Neural crest cell (in vitro differentiated cells): ENCODE data around the gene GRIK1. TPM values are rescaled to one million over a fixed set of nuclear protein-coding genes. Genes with fewer than 3 reads are reported as not detected.

ENCODE experiments used
- DNase-seq: peaks from one replicate; pipeline ENCODE4 v3.0.0; 2021; ENCODE audit warnings: low read depth, mixed read lengths, low spot score
- H3K27ac Mint-ChIP-seq: one replicate; pipeline ENCODE4 v1.8.0; 2021; ENCODE audit warnings: mild to moderate bottlenecking, mixed read lengths; ENCODE audit not compliant: unreplicated experiment
- H3K27me3 Mint-ChIP-seq: 2 replicates; pipeline ENCODE4 v1.8.0; 2021; ENCODE audit warnings: low read depth, mild to moderate bottlenecking, mixed read lengths
- H3K36me3 Mint-ChIP-seq: 2 replicates; pipeline ENCODE4 v1.8.0; 2021; ENCODE audit warnings: low read depth, mild to moderate bottlenecking, mixed read lengths
- H3K4me1 Mint-ChIP-seq: 2 replicates; pipeline ENCODE4 v1.8.0; 2021; ENCODE audit warnings: mixed read lengths
- H3K4me3 Mint-ChIP-seq: one replicate; pipeline ENCODE4 v1.8.0; 2021; ENCODE audit warnings: mild to moderate bottlenecking, mixed read lengths
- H3K9me3 Mint-ChIP-seq: 2 replicates; pipeline ENCODE4 v1.8.0; 2021; ENCODE audit warnings: mixed read lengths
- total RNA-seq: library from RNA; stranded (reverse); gene quantifications from 2 replicates; pipeline ENCODE4 v1.2.1, GENCODE V29; 2021
- TF ChIP-seq, protein P1 (sequence below): fragments of 200-600 bp; sonication (generic); conservative IDR thresholded peaks from 2 replicates; pipeline ENCODE4 v1.5.0; 2021; ENCODE audit warnings: antibody characterized with exemption, mild to moderate bottlenecking

Gene GRIK1
- total RNA-seq, 1 donor from 2014 or later = 0.91 TPM

DNA sequence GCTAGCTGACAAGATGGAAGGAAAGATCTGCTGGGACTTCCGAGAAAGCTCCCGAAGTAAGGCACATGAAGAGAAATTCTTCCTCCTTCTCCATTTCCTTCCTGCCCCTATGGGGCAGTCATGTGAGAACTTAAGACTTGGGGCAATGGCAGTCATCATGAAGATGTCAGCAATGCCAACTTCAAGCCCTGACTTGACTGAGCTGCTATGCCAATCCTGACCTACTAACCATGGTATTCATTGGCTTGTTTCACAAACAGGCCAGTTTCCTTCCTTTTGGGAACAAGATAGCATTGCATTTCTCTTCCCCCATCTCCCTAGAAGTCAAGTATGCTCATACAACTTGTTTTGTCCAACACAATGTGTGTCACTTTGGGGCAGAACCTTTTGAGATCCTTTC is 25.5 kb downstream of the GRIK1 start:
- TF ChIP-seq, protein P1, sequence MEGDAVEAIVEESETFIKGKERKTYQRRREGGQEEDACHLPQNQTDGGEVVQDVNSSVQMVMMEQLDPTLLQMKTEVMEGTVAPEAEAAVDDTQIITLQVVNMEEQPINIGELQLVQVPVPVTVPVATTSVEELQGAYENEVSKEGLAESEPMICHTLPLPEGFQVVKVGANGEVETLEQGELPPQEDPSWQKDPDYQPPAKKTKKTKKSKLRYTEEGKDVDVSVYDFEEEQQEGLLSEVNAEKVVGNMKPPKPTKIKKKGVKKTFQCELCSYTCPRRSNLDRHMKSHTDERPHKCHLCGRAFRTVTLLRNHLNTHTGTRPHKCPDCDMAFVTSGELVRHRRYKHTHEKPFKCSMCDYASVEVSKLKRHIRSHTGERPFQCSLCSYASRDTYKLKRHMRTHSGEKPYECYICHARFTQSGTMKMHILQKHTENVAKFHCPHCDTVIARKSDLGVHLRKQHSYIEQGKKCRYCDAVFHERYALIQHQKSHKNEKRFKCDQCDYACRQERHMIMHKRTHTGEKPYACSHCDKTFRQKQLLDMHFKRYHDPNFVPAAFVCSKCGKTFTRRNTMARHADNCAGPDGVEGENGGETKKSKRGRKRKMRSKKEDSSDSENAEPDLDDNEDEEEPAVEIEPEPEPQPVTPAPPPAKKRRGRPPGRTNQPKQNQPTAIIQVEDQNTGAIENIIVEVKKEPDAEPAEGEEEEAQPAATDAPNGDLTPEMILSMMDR = no peak
- H3K27me3 Mint-ChIP-seq = no peaks in the 10 kb centered on the region
- H3K36me3 Mint-ChIP-seq = no peaks in the 10 kb centered on the region
- no peak overlapping the region for H3K4me3 Mint-ChIP-seq
- no peaks in the 10 kb centered on the region for H3K4me1 Mint-ChIP-seq
- DNase-seq = no peak
- H3K27ac Mint-ChIP-seq = no peak overlapping the region
- H3K9me3 Mint-ChIP-seq = no peaks in the 10 kb centered on the region

- Mint-ChIP-seq H3K9me3 (no peaks in the 10 kb centered on the region), H3K27ac (no peak overlapping the region), H3K36me3 (no peaks in the 10 kb centered on the region), H3K4me3 (no peak overlapping the region), H3K27me3 (no peaks in the 10 kb centered on the region), H3K4me1 (no peaks in the 10 kb centered on the region)
- no peak for DNase-seq
- TF ChIP-seq, protein P1 = no peak
Observed at GRCh38 chr21:29909571-29909970, 30.2 kb downstream of the GRIK1 start.

GRCh38 chr21:29904359-29905282 is 35.2 kb downstream of the GRIK1 start:
- TF ChIP-seq, protein P1 = no peak
- Mint-ChIP-seq H3K4me3 (no peak overlapping the region), H3K36me3 (no peaks in the 10 kb centered on the region), H3K9me3 (peaks cover 9% of the 10 kb centered on the region), H3K27me3 (no peaks in the 10 kb centered on the region), H3K27ac (no peak overlapping the region), H3K4me1 (no peaks in the 10 kb centered on the region)
- DNase-seq = no peak

GRCh38 chr21:29896884-29897283 is 42.9 kb downstream of the GRIK1 start:
- H3K4me1 Mint-ChIP-seq = no peaks in the 10 kb centered on the region
- DNase-seq = no peak

DNA sequence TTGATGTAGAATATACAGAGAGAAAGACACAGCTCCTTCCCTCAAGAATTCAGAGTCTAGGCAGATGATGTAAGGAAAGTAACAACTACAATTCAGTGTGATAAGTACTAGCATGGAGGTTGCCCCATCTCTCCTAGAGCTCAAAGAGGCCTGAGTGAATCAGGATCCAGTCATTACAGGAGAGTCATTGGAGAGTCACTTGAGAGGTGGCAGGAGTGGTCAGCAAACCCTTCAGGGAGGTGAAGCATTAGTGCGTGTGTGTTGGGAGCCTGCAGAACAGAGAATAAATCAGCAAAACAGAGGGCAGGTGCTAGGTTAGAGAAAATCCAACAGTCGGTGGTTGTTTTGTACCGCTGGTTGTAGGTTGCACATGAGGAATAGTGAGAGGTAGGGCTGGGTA is 46.1 kb downstream of the GRIK1 start:
- Mint-ChIP-seq H3K4me1 (no peaks in the 10 kb centered on the region), H3K27ac (no peak overlapping the region), H3K9me3 (no peaks in the 10 kb centered on the region), H3K36me3 (no peaks in the 10 kb centered on the region), H3K4me3 (no peak overlapping the region), H3K27me3 (no peaks in the 10 kb centered on the region)
- TF ChIP-seq, protein P1 = no peak
- no peak for DNase-seq

More at GRCh38 chr21:29896884-29897283, 42.9 kb downstream of the GRIK1 start:
- Mint-ChIP-seq H3K27ac (no peak overlapping the region), H3K27me3 (no peaks in the 10 kb centered on the region), H3K4me3 (no peak overlapping the region), H3K36me3 (no peaks in the 10 kb centered on the region), H3K9me3 (no peaks in the 10 kb centered on the region)
- TF ChIP-seq, protein P1 = no peak
